HCT116 (cell line): ENCODE measurements around the gene ZBTB21. TPM values are rescaled to one million over a fixed set of nuclear protein-coding genes. Genes with fewer than 3 reads are reported as not detected.

Source experiments
- ATAC-seq: fragments of 200-7000 bp; cut with Tn5 transposase; 2 replicates; pipeline ENCODE4 v1.9.1; 2020; ENCODE audit warnings: mild to moderate bottlenecking, moderate library complexity
- BruUV-seq: library from RNA; stranded (reverse); fragments of 400-500 nt; replicated peaks from 2 replicates; lab custom pipeline; 2021; lab: Mats Ljungman, UMichigan
- CTCF ChIA-PET: fragments of 300-600 bp; sonication (Branson Sonifier 250); formaldehyde crosslinking; loops from one replicate; lab custom pipeline; 2021; ENCODE audit warnings: antibody characterized with exemption; lab: Charles Lee
- POLR2A ChIA-PET: fragments of 300-600, 350-600 bp; sonication (Branson Sonifier 250); formaldehyde crosslinking; loops from one replicate; lab custom pipeline; 2021; ENCODE audit warnings: antibody characterized with exemption; lab: Charles Lee
- RAD21 ChIA-PET, 2 experiments: fragments of 300-600 bp; sonication (Branson Sonifier 250); formaldehyde crosslinking; loops; one replicate each; lab custom pipeline; 2023; ENCODE audit warnings: low total read pairs in 2 of 2; ENCODE audit not compliant: uncharacterized antibody in 2 of 2, unreplicated experiment in 2 of 2, low non-redundant PET in 1 of 2; lab: Charles Lee
- DNase-seq: peaks from one replicate; pipeline ENCODE4 v3.0.0-alpha.2; 2010; ENCODE audit warnings: low read depth, low spot score
- H2AFZ ChIP-seq: fragments of 200-600 bp; shearing (Covaris generic), sonication (generic); 2 replicates; pipeline ENCODE4 v1.6.1; 2017; ENCODE audit warnings: low read depth, mixed run types, mixed read lengths, antibody characterized with exemption, low read length; ENCODE audit not compliant: poor library complexity, severe bottlenecking
- H3K27ac ChIP-seq: 2 replicates; pipeline ENCODE4 v1.5.1; 2012; ENCODE audit warnings: low read depth, low read length
- H3K27me3 ChIP-seq: fragments of 200-600 bp; sonication (generic); 2 replicates; pipeline ENCODE4 v1.6.1; 2016; ENCODE audit warnings: mixed run types, low read length, mixed read lengths; ENCODE audit not compliant: insufficient read depth
- H3K36me3 ChIP-seq, 2 experiments: fragments of 200-500 bp in 1 of 2; fragments of 200-600 bp in 1 of 2; sonication (Bioruptor generic) in 1 of 2; sonication (generic) in 1 of 2; 2 replicates each; pipeline versions ENCODE4 v1.5.1 to v1.6.1; 2014 to 2016; ENCODE audit warnings: low read length in 2 of 2, inconsistent platforms in 1 of 2, mixed read lengths in 1 of 2, mixed run types in 1 of 2; ENCODE audit not compliant: insufficient read depth in 2 of 2, control insufficient read depth in 1 of 2
- H3K4me1 ChIP-seq, 2 experiments: fragments of 200-600 bp in 1 of 2; sonication (generic) in 1 of 2; 2 replicates each; pipeline versions ENCODE4 v1.5.1 to v1.6.1; 2012 to 2017; ENCODE audit warnings: low read length in 2 of 2, inconsistent platforms in 1 of 2, mild to moderate bottlenecking in 1 of 2, mixed read lengths in 1 of 2, mixed run types in 1 of 2, moderate library complexity in 1 of 2; ENCODE audit not compliant: insufficient read depth in 2 of 2, control insufficient read depth in 1 of 2
- H3K4me2 ChIP-seq: fragments of 200-600 bp; sonication (generic); 2 replicates; pipeline ENCODE4 v1.6.1; 2017; ENCODE audit warnings: mixed run types, low read length, mixed read lengths
- H3K4me3 ChIP-seq, 2 experiments: fragments of 200-600 bp in 1 of 2; sonication (generic) in 1 of 2; replicated peaks in 1 of 2; 2 replicates each; pipeline ENCODE4 v1.5.1; 2011 to 2016; ENCODE audit warnings: low read length in 2 of 2, control low read depth in 1 of 2, low read depth in 1 of 2, mild to moderate bottlenecking in 1 of 2, mixed read lengths in 1 of 2, mixed run types in 1 of 2
- H3K79me2 ChIP-seq: fragments of 200-600 bp; sonication (generic); 2 replicates; pipeline ENCODE4 v1.6.1; 2017; ENCODE audit warnings: mild to moderate bottlenecking, mixed run types, low read length, moderate library complexity, mixed read lengths; ENCODE audit not compliant: insufficient read depth
- H3K9ac ChIP-seq: fragments of 200-600 bp; sonication (generic); 2 replicates; pipeline ENCODE4 v1.6.1; 2016; ENCODE audit warnings: low read length, mixed read lengths
- H3K9me2 ChIP-seq: fragments of 200-600 bp; sonication (generic), shearing (Covaris generic); 2 replicates; pipeline ENCODE4 v1.6.1; 2017; ENCODE audit warnings: mixed run types, mild to moderate bottlenecking, moderate library complexity; ENCODE audit not compliant: insufficient read depth
- H3K9me3 ChIP-seq, 2 experiments: fragments of 200-500 bp in 1 of 2; fragments of 200-600 bp in 1 of 2; sonication (Bioruptor generic) in 1 of 2; sonication (generic) in 1 of 2; 2 replicates each; pipeline ENCODE4 v1.6.1; 2014 to 2017; ENCODE audit warnings: low read length in 2 of 2, mixed read lengths in 2 of 2, inconsistent platforms in 1 of 2, low read depth in 1 of 2, mild to moderate bottlenecking in 1 of 2, mixed run types in 1 of 2, moderate library complexity in 1 of 2; ENCODE audit not compliant: control insufficient read depth in 1 of 2, insufficient read depth in 1 of 2
- H4K20me1 ChIP-seq: fragments of 200-600 bp; sonication (generic), shearing (Covaris generic); 2 replicates; pipeline ENCODE4 v1.6.1; 2017; ENCODE audit warnings: mixed run types, mild to moderate bottlenecking, moderate library complexity; ENCODE audit not compliant: insufficient read depth
- CBX3 ChIP-seq: IDR thresholded peaks from 2 replicates; pipeline ENCODE4 v1.6.1; 2012; ENCODE audit warnings: low read depth
- EGR1 ChIP-seq: IDR thresholded peaks from 2 replicates; pipeline ENCODE4 v1.6.1; 2012; ENCODE audit warnings: low read depth
- EZH2 ChIP-seq: fragments of 200-600 bp; sonication (generic); IDR thresholded peaks from 2 replicates; pipeline ENCODE4 v1.6.1; 2017; ENCODE audit warnings: antibody characterized with exemption, mixed run types
- EZH2phosphoT487 ChIP-seq: fragments of 200-600 bp; IDR thresholded peaks from 2 replicates; pipeline ENCODE4 v1.6.1; 2018; ENCODE audit warnings: antibody characterized with exemption, borderline replicate concordance
- FOSL1 ChIP-seq: IDR thresholded peaks from 2 replicates; pipeline ENCODE4 v1.6.1; 2012; ENCODE audit warnings: low read depth
- JUND ChIP-seq: IDR thresholded peaks from 2 replicates; pipeline ENCODE4 v1.6.1; 2012
- MAX ChIP-seq: IDR thresholded peaks from 2 replicates; pipeline ENCODE4 v1.6.1; 2012
- POLR2AphosphoS5 ChIP-seq: IDR thresholded peaks from 2 replicates; pipeline ENCODE4 v1.6.1; 2011; ENCODE audit warnings: mild to moderate bottlenecking, low read depth, low read length, moderate library complexity
- RAD21 ChIP-seq: IDR thresholded peaks from 2 replicates; pipeline ENCODE4 v1.6.1; 2012; ENCODE audit warnings: low read depth, mild to moderate bottlenecking
- SIN3A ChIP-seq: IDR thresholded peaks from 2 replicates; pipeline ENCODE4 v1.6.1; 2012; ENCODE audit warnings: low read depth
- SP1 ChIP-seq: IDR thresholded peaks from 2 replicates; pipeline ENCODE4 v1.6.1; 2012; ENCODE audit warnings: low read depth
- SRF ChIP-seq: IDR thresholded peaks from 2 replicates; pipeline ENCODE4 v1.6.1; 2012; ENCODE audit warnings: low read depth
- TCF7L2 ChIP-seq: IDR thresholded peaks from 2 replicates; pipeline ENCODE4 v1.7.0; 2011; ENCODE audit warnings: borderline replicate concordance, inconsistent platforms; ENCODE audit not compliant: insufficient read depth, insufficient read length; ENCODE audit errors: extremely low read depth
- YY1 ChIP-seq: IDR thresholded peaks from 2 replicates; pipeline ENCODE4 v1.6.1; 2011; ENCODE audit warnings: low read length, low read depth, moderate library complexity, mild to moderate bottlenecking; ENCODE audit not compliant: insufficient replicate concordance; ENCODE audit errors: extremely low read depth
- ZBTB33 ChIP-seq: IDR thresholded peaks from 2 replicates; pipeline ENCODE4 v1.6.1; 2011; ENCODE audit warnings: mild to moderate bottlenecking, low read length, moderate library complexity; ENCODE audit not compliant: insufficient replicate concordance; ENCODE audit errors: extremely low read depth
- ZFX ChIP-seq: fragments of 450-650 bp; IDR thresholded peaks from 2 replicates; pipeline ENCODE4 v1.6.1; 2017
- ZNF274 ChIP-seq: fragments of 200-500 bp; sonication (Bioruptor generic); IDR thresholded peaks from 2 replicates; pipeline ENCODE4 v1.6.1; 2014; ENCODE audit warnings: mild to moderate bottlenecking, low read depth, low read length, inconsistent platforms
- intact Hi-C: fragments of 100-400 bp; cut with micrococcal nuclease; formaldehyde crosslinking; loops from 2 replicates; pipeline ENCODE4 v1.10.0; 2022
- total RNA-seq: library from RNA; stranded (reverse); gene quantifications from one replicate; pipeline ENCODE4 v1.2.1, GENCODE V29; 2021; ENCODE audit not compliant: unreplicated experiment

Gene ZBTB21
- total RNA-seq, 1 experiment from 2014 or later = 28.7 TPM

- intact Hi-C loops = no loop called here
- no peaks in the 10 kb centered on the region for H3K36me3 ChIP-seq
- TF ChIP-seq EGR1 = no peak
- no peak for TF ChIP-seq ZFX
- TF ChIP-seq TCF7L2 = no peak
- TF ChIP-seq SP1 = no peak
- no peak for TF ChIP-seq ZNF274
- no peak for TF ChIP-seq FOSL1
- no TSS peak for BruUV-seq
- no peaks in the 10 kb centered on the region for H4K20me1 ChIP-seq
- no peak overlapping the region for H2AFZ ChIP-seq
- POLR2A ChIA-PET = no interaction called here
- no peaks in the 10 kb centered on the region for H3K27me3 ChIP-seq
- RAD21 ChIA-PET = no interaction called here
- no peaks in the 10 kb centered on the region for H3K79me2 ChIP-seq
- ATAC-seq = no peak
- H3K27ac ChIP-seq = no peak overlapping the region
- no peak overlapping the region for H3K4me3 ChIP-seq
- peaks cover 0 to 5% of the 10 kb centered on the region in 2 experiments; a peak in 1 of 4 replicates for H3K4me1 ChIP-seq
- no peak overlapping the region for H3K4me2 ChIP-seq
- no peaks in the 10 kb centered on the region for H3K9me2 ChIP-seq
- no peak for DNase-seq
- no peak overlapping the region for H3K9ac ChIP-seq
- CTCF ChIA-PET = no interaction called here
- H3K9me3 ChIP-seq = no peaks in the 10 kb centered on the region; a peak in 1 of 4 replicates
These were observed 20.2 kb upstream of the ZBTB21 start for GRCh38 chr21:42030311-42030710.

DNA sequence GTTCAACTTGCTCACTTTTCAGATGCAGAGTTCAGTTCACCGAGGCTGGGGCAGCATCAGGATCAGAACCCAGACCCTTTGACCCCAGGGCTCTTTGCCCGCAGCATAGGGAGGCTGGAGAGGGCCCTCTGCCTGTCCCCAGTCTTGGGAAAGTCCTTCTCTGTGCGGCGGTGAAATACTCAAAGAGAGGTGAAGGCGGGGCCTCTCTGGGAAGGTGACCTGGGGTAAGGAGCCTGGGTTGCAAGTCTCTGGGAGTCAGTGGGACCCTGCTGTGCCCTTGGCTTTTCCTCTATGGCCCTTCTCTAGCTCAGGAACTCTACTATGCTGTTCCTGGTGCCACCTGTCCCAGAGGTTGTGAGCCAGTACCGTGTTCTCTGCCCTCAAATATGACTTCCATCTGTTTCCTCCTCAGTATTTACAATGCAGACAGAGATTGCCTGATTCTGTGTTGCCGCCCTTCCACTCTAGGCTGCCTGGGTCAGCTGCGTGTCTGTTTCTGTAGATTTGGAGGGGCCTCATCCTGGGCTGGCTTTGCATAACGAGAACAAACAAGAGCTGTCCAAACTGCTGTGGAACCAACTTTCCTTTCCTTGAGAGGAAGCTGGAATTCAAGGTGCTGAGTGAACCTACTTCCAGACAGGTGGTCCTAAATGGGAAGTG, 18.7 kb upstream of the ZBTB21 start:
- no peak overlapping the region for H3K27ac ChIP-seq
- no peak overlapping the region for H2AFZ ChIP-seq
- BruUV-seq = no TSS peak
- ChIA-PET RAD21 (no interaction called here), POLR2A (no interaction called here), CTCF (no interaction called here)
- peaks cover 0 to 5% of the 10 kb centered on the region in 2 experiments; a peak in 1 of 4 replicates for H3K4me1 ChIP-seq
- H3K4me3 ChIP-seq = no peak overlapping the region
- ATAC-seq (no peak), DNase-seq (no peak)
- H3K9me2 ChIP-seq = no peaks in the 10 kb centered on the region
- no peak overlapping the region for H3K4me2 ChIP-seq
- H3K9ac ChIP-seq = no peak overlapping the region
- H3K9me3 ChIP-seq = no peaks in the 10 kb centered on the region; a peak in 1 of 4 replicates
- 0 out of 2 replicates have a peak, but pooled peaks cover 4% of the 10 kb centered on the region for H3K27me3 ChIP-seq
- intact Hi-C loops = no loop called here
- no peaks in the 10 kb centered on the region for H3K79me2 ChIP-seq
- H4K20me1 ChIP-seq = no peaks in the 10 kb centered on the region
- no peaks in the 10 kb centered on the region for H3K36me3 ChIP-seq
- TF ChIP-seq POLR2AphosphoS5 (no peak), EZH2phosphoT487 (no peak), CBX3 (no peak), RAD21 (no peak), MAX (no peak), JUND (no peak), SIN3A (no peak), SRF (no peak), EZH2 (no peak), ZNF274 (no peak), ZBTB33 (no peak), YY1 (no peak), EGR1 (no peak)
